Liver (tissue), 9 donors: ENCODE data around the gene VEPH1. TPM values are rescaled to one million over a fixed set of nuclear protein-coding genes. Genes with fewer than 3 reads are reported as not detected.

Experiments used
- DNase-seq: peaks from one replicate; pipeline ENCODE4 v3.0.0-alpha.2; 2017; ENCODE audit warnings: low spot score
- H3K27ac ChIP-seq, 2 donors: one replicate each; pipeline ENCODE4 v1.7.0; 2013; ENCODE audit warnings: inconsistent platforms in 2 of 2, low read length in 2 of 2, control low read depth in 1 of 2, low read depth in 1 of 2, mild to moderate bottlenecking in 1 of 2
- H3K27me3 ChIP-seq, 4 donors: one replicate each; pipeline versions ENCODE4 v1.6.1 to v1.7.0; 2013; ENCODE audit warnings: low read length in 3 of 4, inconsistent platforms in 1 of 4, mild to moderate bottlenecking in 1 of 4, moderate library complexity in 1 of 4; ENCODE audit not compliant: control insufficient read depth in 4 of 4, insufficient read depth in 4 of 4
- H3K36me3 ChIP-seq, 4 donors: one replicate each; pipeline versions ENCODE4 v1.6.1 to v1.7.0; 2013; ENCODE audit warnings: low read length in 3 of 4, mild to moderate bottlenecking in 3 of 4, low read depth in 1 of 4, moderate library complexity in 1 of 4; ENCODE audit not compliant: control insufficient read depth in 4 of 4, insufficient read depth in 3 of 4
- H3K4me1 ChIP-seq, 4 donors: one replicate each; pipeline versions ENCODE4 v1.6.1 to v1.7.0; 2013; ENCODE audit warnings: low read length in 3 of 4, mild to moderate bottlenecking in 3 of 4, moderate library complexity in 1 of 4; ENCODE audit not compliant: control insufficient read depth in 4 of 4, insufficient read depth in 4 of 4
- H3K4me3 ChIP-seq, 3 donors: one replicate each; pipeline versions ENCODE4 v1.6.1 to v1.7.0; 2013; ENCODE audit warnings: low read length in 3 of 3, control low read depth in 1 of 3, low read depth in 1 of 3, mild to moderate bottlenecking in 1 of 3
- H3K9ac ChIP-seq, 2 donors: one replicate each; pipeline ENCODE4 v1.7.0; 2013; ENCODE audit warnings: low read length in 2 of 2, mild to moderate bottlenecking in 2 of 2, moderate library complexity in 2 of 2, control low read depth in 1 of 2, low read depth in 1 of 2
- H3K9me3 ChIP-seq, 4 donors: one replicate each; pipeline versions ENCODE4 v1.6.1 to v1.7.0; 2013; ENCODE audit warnings: low read length in 3 of 4; ENCODE audit not compliant: control insufficient read depth in 4 of 4
- ATF3 ChIP-seq: IDR thresholded peaks from 2 replicates; pipeline ENCODE4 v1.6.1; 2016; ENCODE audit warnings: antibody characterized with exemption
- CTCF ChIP-seq: fragments of 150-350 bp; IDR thresholded peaks from 2 replicates; pipeline ENCODE4 v1.5.1; 2017; ENCODE audit warnings: improper control_type of control experiment, low read depth, low read length; ENCODE audit not compliant: missing input control
- EGR1 ChIP-seq, 2 donors: IDR thresholded peaks; 2 replicates each; pipeline ENCODE4 v1.6.1; 2016 to 2018; ENCODE audit warnings: antibody characterized with exemption in 2 of 2, low read depth in 2 of 2
- FOXA1 ChIP-seq: IDR thresholded peaks from 2 replicates; pipeline ENCODE4 v1.6.1; 2016; ENCODE audit warnings: antibody characterized with exemption
- FOXA2 ChIP-seq: IDR thresholded peaks from 2 replicates; pipeline ENCODE4 v1.6.1; 2016; ENCODE audit warnings: antibody characterized with exemption
- GABPA ChIP-seq, 2 donors: IDR thresholded peaks in 1 of 2; conservative IDR thresholded peaks in 1 of 2; 2 replicates each; pipeline ENCODE4 v1.6.1; 2016; ENCODE audit warnings: antibody characterized with exemption in 2 of 2, mild to moderate bottlenecking in 1 of 2, moderate library complexity in 1 of 2
- HNF4A ChIP-seq, 2 donors: conservative IDR thresholded peaks; 2 replicates each; pipeline ENCODE4 v1.6.1; 2016; ENCODE audit warnings: antibody characterized with exemption in 2 of 2, mild to moderate bottlenecking in 2 of 2
- HNF4G ChIP-seq: IDR thresholded peaks from 2 replicates; pipeline ENCODE4 v1.6.1; 2016; ENCODE audit warnings: antibody characterized with exemption
- JUND ChIP-seq, 2 donors: IDR thresholded peaks; 2 replicates each; pipeline ENCODE4 v1.6.1; 2016; ENCODE audit warnings: antibody characterized with exemption in 2 of 2
- MAX ChIP-seq: IDR thresholded peaks from 2 replicates; pipeline ENCODE4 v1.6.1; 2016; ENCODE audit warnings: antibody characterized with exemption
- NR2F2 ChIP-seq: IDR thresholded peaks from 2 replicates; pipeline ENCODE4 v1.6.1; 2016; ENCODE audit warnings: antibody characterized with exemption
- RAD21 ChIP-seq, 2 donors: IDR thresholded peaks; 2 replicates each; pipeline ENCODE4 v1.6.1; 2016; ENCODE audit warnings: antibody characterized with exemption in 2 of 2, mild to moderate bottlenecking in 2 of 2
- REST ChIP-seq: IDR thresholded peaks from 2 replicates; pipeline ENCODE4 v1.6.1; 2016; ENCODE audit warnings: antibody characterized with exemption, mild to moderate bottlenecking
- SP1 ChIP-seq: IDR thresholded peaks from 2 replicates; pipeline ENCODE4 v1.6.1; 2018; ENCODE audit warnings: antibody characterized with exemption, mild to moderate bottlenecking
- TAF1 ChIP-seq: conservative IDR thresholded peaks from 2 replicates; pipeline ENCODE4 v1.6.1; 2016; ENCODE audit warnings: antibody characterized with exemption, mild to moderate bottlenecking
- YY1 ChIP-seq: IDR thresholded peaks from 2 replicates; pipeline ENCODE4 v1.6.1; 2016; ENCODE audit warnings: antibody characterized with exemption, mild to moderate bottlenecking
- ZBTB33 ChIP-seq: IDR thresholded peaks from 2 replicates; pipeline ENCODE4 v1.6.1; 2016; ENCODE audit warnings: antibody characterized with exemption
- WGBS: extraction: QIAGEN DNeasy Blood & Tissue Kit; methylation state at CpG from one replicate; pipeline ENCODE4 v1.1.7; 2013; 5-methylcytosine and 5-hydroxymethylcytosine counted together
- polyA plus RNA-seq, 2 donors: library from polyadenylated mRNA; stranded (reverse) in 1 of 2; unstranded in 1 of 2; fragments of 200-250 nt in 1 of 2; fragments of >200 nt in 1 of 2; fragmentation: Nextera tagmentation in 1 of 2; extraction: Ambion mirVana in 1 of 2; gene quantifications; one replicate each; pipeline versions ENCODE4 v1.2.1 to v1.2.3, GENCODE V29; 2013 to 2015
- total RNA-seq, 2 donors: library from RNA; depleted of rRNA; stranded (reverse); fragments of >200 nt; gene quantifications; one replicate each; pipeline ENCODE4 v1.2.3, GENCODE V29; 2014
- donor health status: healthy.
- donor health status: healthy.
- donor health status: healthy.
- donor health status: healthy.
- donor health status: healthy.

The VEPH1 gene
- total and polyA plus RNA-seq, 4 donors = 0.60 to 3.3 (median 1.2) TPM

GRCh38 chr3:157441102-157441624 is 62.1 kb downstream of the VEPH1 start:
- H3K9me3 ChIP-seq = no peaks in the 10 kb centered on the region
- no peak for TF ChIP-seq NR2F2
- TF ChIP-seq HNF4G = no peak
- TF ChIP-seq MAX = no peak
- no peak for TF ChIP-seq ZBTB33
- no peak for DNase-seq
- H3K36me3 ChIP-seq = no peaks in the 10 kb centered on the region
- 84% methylated on average over 2 of the region's 2 CpGs for WGBS
- no peak overlapping the region for H3K27ac ChIP-seq
- H3K9ac ChIP-seq = no peak overlapping the region
- H3K4me3 ChIP-seq = no peak overlapping the region
- H3K27me3 ChIP-seq = peaks cover 0 to 13% (median 3%) of the 10 kb centered on the region in 4 donors
- H3K4me1 ChIP-seq = peaks cover 9 to 19% (median 14%) of the 10 kb centered on the region in 4 donors

- Histone ChIP-seq H3K4me3 (peak overlapping the region in 2 of 3 donors; percentile 24 to 61), H3K27ac (no peak overlapping the region), H3K9ac (no peak overlapping the region), H3K27me3 (peaks cover 0 to 13% (median 3%) of the 10 kb centered on the region in 4 donors), H3K36me3 (no peaks in the 10 kb centered on the region), H3K9me3 (no peaks in the 10 kb centered on the region), H3K4me1 (peaks cover 9 to 19% (median 14%) of the 10 kb centered on the region in 4 donors)
- TF ChIP-seq JUND (IDR thresholded peaks at IDR 0.05) = no peak
- TF ChIP-seq FOXA1 = no peak
- TF ChIP-seq TAF1 = no peak
- no peak for TF ChIP-seq EGR1 (IDR thresholded peaks at IDR 0.05; ENCODE audit: low read depth in 2 of 2)
- no peak for TF ChIP-seq REST
- no peak for TF ChIP-seq SP1
- TF ChIP-seq CTCF = no peak
- no peak for TF ChIP-seq RAD21 (IDR thresholded peaks at IDR 0.05)
- no peak for TF ChIP-seq HNF4A (conservative IDR thresholded peaks at IDR 0.05)
- no peak for TF ChIP-seq HNF4G
- no peak for TF ChIP-seq NR2F2
- TF ChIP-seq YY1 = no peak
- TF ChIP-seq ATF3 = no peak
- no peak for TF ChIP-seq FOXA2
- no peak for TF ChIP-seq ZBTB33
- no peak for TF ChIP-seq GABPA (IDR thresholded peaks at IDR 0.05 in 1 of 2, conservative IDR thresholded peaks at IDR 0.05 in 1 of 2)
- WGBS = 4% methylated on average over 22 of the region's 22 CpGs
- DNase-seq = no peak
Observed at GRCh38 chr3:157438194-157438730, 65.0 kb downstream of the VEPH1 start.
